SKM-1 treated with dmso at 0.1 percent for 144 hours (cell line): ENCODE data around the gene RNF113B.

ENCODE experiments used
- DNase-seq: peaks from one replicate; lab custom pipeline; 2025; ENCODE audit not compliant: unreplicated experiment; lab: John Stamatoyannopoulos, UW

The RNF113B gene

DNA sequence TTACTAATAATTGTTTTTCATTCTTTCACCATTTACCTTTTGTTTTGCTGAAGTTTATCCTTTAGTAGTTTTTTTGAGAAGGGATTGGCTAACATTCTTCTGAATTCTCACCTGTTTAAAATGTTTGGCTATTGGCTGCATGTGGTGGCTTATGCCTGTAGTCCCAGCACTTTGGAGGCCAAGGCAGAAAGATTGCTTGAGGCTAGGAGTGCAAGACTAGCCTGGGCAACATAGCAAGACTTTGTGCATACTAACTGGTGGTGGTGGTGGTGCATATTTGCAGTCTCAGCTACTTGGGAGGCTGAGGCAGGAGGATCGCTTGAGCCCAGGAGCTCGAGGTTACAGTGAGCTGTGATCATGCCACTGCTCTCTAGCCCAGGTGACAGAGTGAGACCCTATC, 27.5 kb upstream of the RNF113B start:
- DNase-seq: no peak

DNA sequence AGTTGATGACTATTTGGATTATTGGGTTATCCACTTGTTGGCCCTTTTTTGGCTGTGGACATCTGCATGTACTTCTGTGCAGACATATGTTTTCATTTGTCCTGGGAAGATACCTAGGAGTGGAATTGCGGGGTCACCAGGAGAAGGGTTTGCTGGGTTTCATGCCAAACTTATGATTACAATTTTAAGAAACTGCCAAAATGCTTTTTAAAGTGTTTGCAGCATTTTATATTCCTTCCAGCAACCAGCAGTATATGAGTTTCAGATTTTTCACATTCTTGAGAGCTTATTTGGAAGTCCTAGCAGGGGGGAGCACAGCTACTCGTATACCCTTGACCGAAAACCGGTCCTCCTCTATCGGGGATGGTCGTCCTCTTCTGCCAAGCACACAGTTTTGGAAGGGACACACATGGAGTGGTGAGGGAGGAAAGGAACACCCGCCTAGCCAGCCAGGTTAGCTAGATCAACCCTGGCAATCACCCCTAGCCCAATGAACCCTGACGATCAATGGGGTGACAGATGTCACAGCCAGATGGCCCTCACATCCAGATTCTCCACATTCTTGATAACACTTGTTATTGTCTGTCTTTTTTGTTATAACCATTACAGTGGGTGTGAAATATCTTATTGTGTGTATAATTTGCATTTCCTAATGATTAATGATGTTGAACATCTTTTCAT, 26.7 kb upstream of the RNF113B start:
- DNase-seq: no peak

DNA sequence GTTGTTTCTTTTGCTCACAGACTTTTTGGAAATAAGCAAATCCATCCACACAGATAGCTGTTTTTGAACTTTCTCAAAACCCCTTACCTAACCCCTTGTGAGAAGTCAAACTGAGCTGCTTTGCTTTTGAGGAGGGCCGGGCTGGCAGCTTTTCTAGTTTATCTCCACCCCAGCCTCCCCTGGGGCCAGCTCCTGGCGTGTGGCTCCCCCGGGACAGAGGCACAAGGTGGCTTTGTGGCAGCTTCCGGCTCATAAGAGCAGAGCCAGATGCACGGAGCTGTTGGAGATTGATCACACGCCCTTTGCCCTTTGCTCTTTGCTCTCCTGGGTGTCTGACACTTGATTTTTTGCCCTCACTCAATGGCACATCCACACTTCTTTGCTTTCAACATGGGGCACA, 24.9 kb upstream of the RNF113B start:
- DNase-seq: no peak

DNA sequence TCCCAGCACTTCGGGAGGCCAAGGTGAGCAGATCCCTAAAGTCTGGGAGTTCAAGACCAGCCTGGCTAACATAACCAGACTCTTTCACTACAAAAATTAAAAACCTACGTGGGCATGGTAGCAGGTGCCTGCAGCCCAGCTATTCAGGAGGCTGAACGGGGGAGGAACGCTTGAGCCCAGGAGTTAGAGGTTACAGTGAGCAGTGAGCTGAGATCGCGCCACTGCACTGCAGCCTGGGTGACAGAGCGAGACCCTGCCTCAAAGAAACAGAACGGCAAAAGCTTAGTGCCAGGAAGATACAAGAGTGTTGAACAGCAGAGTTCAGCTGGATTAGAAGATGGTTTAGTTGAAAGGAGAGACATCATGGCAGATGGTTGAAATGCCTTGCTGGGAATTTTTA, 24.1 kb upstream of the RNF113B start:
- DNase-seq: no peak

DNA sequence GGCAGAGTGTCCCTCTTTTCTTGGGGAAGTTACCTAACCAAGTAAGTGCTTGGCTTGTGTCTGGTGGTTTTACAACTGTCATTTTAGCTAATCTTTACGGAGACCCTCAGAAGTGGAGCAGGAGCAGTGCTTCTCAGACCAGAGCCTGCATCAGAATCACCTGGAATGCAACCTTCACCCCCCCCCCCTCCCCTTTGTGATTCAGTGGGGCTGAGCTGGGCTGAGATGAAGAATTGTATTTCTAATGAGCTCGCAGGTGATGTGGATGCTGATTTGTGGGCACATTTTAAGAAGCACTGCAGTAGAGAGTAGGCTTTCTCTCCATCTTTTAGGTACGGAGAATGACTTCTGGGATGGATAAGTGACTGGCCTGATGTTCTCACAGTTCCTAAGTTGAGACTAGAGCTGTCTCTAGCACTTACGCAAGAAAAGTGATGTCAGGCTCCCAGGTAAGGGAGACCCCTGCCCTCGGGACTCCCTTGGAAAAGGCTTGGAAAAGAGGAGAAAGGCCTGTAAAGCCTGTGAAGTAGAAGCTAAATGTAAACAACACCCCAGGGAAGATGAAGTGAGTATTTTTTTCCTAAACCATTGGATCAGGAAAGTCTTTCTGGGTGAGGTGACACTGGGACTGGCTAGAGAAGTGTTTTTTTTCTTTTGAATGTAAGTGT, 23.3 kb upstream of the RNF113B start:
- no peak for DNase-seq

DNA sequence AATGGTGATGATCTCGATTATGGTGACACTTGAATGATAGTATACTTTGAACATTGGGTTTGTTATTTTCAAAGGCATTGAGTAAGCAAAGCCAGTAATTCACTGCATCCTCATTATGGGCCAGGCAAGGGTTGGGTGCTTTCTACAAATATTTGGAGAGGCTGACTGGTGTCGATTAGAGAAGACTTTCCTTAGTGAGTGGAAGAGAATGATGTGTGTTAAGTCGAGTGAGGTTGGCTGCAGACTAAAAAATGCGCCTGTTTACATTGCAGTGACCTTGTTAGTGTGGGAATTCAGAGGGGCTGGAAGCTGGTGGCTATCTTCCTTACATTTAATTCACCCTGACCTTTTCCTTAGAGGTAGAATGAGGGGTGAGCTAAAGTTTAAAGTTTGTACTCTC, 22.4 kb upstream of the RNF113B start:
- no peak for DNase-seq

DNA sequence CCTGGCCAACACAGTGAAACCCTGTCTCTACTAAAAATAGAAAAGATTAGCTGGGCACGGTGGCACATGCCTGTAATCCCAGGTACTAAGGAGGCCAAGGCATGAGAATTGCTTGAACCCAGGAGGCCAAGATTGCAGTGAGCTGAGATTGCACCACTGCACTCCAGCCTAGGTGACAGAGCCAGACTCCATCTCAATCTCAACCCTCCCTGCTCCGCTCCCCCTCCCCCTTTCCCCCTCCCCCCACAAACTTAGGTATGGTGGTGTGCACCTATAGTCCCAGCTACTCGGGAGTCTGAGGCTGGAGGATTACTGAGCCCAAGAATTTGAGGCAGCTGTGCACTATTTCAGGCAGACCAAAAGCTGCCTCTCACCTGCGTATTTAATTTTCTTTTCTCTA, 21.6 kb upstream of the RNF113B start:
- no peak for DNase-seq

DNA sequence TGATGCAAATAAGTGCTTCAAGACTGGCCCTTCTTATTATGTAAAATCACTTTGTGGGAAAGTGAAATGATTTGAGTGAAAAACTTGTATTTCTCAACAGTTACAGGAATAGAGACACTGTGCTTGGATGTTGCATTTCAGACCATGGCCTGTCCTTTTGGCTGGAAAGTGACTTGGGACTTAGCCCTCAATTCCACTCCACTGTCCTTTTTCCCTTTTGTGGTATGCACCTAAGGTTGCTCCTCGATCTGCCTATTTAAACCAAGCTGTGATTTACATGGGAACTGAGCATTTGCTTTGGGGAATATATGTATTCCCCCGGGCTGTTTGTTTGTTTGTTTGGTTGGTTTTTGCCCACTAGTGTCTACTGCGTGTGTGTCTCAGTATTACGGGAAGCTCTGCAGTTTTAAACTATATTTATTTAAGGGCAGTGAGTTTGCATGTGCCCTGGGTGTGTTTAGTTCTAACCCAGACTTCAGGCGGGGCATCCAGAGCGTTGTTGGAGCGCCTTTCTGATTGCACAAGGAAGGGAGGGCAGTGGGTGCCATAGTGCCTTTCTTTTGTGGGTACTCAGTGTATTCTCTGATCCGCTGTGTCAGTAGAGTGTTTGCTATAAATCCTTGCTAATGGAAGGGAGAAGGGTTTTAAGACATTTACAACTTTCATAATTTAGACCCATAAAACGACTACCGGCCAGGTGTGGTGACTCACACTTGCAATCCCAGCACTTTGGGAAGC, 18.2 kb upstream of the RNF113B start:
- DNase-seq: no peak

DNA sequence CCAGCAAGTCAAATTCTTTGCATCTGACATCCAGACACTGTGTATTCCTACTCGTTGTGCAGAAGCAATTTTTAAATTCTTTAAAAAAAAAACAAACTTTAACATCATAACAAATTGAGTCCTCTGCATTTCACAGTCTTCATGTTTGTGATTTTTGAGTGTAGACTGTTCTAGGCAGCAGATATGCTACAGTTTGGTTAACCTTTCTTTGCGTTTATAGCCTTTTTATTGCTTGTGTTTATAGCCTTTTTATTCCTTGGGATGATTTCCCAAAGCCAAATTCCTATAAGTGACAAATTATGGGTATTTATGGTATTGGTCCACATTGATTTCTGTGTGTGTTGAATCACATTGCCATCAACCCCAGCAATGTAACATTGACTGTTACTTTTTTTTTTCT, 14.9 kb upstream of the RNF113B start:
- DNase-seq: no peak

DNA sequence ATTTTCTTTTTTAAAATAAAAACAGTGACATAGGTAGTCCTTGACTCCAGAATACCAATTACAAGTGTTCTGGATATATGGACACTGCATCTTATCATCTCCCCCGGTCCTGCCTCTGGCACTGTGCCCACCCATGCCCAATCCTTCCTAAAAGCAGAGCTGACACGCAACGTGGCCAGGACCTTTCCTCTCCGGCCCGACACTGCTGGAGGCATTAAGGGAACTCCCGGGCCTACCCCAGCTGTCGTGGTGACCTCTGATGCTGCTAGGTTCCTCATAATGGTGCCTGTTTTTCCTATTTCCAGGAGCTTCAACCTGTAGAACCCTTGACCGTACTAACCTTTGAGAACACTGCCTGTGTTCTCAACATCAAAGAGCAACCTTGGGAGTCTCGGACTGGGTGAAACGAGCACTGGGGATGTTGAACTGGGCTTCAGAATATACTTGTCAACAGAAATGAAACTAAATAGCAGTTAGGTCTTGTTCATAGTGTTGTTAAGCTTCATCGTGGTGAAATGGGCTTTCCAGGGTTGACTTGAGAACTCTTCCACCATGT, 13.9 kb upstream of the RNF113B start:
- no peak for DNase-seq

DNA sequence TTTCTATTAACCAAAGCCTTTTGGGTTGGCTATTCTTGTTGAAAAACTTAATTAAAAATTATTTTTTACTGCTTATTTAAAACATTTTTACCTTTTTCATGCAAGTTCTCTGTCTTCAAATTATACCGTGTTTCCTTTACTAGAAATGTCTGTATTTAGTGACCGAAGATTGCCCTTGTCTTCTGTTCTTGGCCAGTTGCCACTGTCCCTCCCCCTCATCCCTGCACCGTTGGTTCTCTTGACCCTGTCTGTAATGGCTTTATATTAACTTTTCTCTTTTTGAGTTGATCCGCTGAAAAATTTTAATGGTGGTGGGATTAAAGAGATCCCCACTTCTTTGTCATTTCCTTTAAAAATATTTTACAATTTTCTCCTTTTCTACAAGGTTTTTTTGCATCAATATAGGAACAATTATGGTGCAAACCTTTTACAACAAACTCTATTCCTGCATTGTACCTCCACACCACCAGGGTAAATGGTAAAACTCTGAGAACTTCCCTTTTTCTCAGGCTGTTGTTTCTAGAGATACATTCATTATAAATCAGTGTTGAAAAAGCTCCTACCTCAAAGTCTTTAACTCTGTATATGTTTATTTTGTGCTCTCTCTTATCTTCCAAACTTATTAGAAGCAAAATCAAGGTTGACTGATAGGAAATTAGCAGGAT, 12.9 kb upstream of the RNF113B start:
- DNase-seq: no peak

DNA sequence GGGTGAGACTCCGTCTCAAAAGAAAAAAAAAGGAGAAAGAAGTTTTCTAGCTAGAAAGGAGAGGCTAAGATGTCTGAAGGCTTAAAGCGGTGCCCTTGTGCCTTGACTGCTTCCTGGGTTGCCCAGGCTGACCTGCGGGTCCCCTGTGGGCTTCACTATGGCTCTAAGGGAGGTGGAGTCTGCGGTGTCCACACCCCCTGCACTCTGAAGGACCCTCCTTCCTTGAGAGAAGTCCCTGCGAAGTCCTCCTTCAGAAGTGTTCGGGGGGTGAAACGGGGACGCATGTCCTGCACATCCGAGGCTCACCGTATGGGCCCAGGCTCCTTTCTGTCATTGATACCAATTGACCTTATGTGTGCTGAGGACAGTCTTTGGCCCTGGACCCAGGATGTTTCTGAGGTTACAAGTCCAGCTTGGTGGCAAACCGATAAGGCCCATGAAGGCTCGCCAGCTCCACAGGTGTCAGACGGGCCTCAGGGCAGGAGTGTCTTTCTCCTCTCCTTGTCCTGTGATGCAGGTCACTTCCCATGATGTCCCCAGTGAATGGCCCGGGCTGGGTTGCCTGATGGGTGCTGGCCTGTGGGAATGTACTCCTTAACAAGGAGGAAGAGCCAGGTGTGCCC, 11.6 kb upstream of the RNF113B start:
- DNase-seq: no peak

DNA sequence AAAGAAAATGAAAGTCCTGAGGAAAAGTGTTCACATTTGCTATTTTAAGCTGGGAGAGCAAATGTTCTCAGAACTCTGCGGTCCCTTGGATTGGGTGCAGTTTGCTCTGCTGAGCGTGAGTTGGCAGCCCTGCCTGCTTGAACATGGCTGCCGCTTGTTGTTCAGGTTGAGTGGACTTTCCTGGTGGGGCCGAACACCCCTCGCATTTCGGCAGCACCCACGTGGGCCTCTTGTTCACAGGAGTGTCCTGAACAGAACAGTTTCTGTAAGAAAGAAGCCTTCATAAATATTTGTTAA, 10.8 kb upstream of the RNF113B start:
- DNase-seq: no peak

DNA sequence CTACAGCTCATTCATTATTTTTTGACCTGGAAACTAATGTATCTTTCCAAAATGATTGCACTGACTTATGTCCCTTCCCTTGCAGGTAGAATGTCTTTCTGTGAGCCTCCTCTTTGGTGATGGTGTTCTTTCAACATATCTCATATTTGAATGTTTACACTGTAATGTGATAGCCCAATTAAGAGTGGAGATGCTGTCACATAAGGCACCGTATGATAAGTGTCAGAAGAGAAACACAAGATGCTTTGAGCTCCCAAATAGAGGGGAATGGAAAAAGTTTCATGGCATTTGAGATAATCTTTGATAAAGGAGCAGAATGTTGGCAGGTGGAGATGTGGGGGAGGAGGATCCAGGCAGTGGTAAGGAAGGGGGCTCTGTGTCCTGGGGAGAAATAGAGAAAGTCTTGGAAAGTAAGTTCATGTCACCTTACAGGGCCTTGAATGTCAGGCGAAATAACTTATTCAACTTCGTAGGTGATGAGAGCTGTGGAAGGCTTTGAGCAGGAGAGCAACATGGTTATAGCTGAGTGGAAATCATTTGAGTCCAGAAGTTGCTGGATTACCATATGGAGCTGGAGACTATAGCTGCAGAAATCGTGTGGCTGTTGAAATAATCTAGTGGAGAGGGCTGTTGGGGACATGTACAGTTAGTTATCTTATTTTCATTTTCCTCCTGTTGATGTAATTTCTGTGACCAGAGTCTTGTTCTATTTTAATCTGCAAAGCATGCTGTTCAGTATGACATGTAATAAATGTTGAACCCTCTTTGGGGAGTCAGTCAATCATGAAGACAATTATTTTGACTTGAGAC, 10.3 kb upstream of the RNF113B start:
- DNase-seq: no peak

DNA sequence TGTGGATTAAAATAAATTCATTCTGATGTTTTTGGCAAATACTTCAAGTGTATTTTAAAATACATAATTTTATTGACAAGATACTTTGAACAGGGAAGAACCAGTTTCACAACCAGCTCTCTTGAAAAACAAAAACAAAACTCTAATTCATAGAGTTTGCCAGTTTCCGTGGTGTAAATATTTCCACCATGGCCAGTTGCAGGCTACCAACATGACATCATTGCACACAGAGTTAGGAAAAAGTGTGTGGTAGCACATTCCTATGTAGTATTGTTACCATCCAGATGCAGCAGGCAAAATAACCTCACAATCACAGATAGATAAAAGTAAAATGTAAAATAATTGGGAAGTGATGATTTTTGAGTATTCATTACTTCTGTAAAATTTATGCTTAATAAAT, 7.7 kb upstream of the RNF113B start:
- no peak for DNase-seq

DNA sequence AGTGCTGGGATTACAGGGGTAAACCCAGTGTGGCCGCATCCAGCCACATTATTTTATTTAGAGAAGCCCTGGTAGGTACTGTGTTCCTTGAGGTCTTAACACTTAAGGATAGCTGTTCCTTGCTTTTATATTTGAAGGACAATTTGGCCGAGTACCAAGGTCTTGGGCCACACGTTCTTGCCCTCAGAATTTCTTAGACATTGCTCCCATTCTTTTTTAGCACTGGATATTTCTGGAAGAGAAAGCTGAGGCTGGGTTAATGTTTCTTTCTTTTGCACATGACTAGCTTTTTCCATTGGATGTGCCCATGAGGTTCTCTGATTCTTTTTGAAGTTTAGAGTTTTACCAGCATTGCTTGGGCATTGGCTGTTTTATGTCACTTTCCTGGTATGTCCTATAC, 5.5 kb upstream of the RNF113B start:
- no peak for DNase-seq

DNA sequence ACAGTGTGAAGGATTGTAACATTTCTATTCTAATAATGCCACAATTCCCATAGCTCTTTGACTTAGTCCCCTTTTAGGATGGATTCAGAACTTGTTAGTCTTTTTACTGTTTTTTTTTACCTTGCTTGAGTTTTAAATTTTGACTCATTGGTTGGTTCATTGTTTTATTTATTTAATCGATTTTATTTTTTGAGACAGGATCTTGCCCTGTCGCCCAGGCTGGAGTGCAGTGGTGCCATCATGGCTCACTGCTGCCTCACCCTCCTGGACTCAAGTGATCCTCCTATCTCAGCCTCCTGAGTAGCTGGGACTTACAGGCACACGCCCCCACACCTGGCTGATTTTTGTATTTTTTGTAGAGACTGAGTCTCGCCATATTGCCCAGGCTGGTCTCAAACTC, 5.1 kb upstream of the RNF113B start:
- no peak for DNase-seq

DNA sequence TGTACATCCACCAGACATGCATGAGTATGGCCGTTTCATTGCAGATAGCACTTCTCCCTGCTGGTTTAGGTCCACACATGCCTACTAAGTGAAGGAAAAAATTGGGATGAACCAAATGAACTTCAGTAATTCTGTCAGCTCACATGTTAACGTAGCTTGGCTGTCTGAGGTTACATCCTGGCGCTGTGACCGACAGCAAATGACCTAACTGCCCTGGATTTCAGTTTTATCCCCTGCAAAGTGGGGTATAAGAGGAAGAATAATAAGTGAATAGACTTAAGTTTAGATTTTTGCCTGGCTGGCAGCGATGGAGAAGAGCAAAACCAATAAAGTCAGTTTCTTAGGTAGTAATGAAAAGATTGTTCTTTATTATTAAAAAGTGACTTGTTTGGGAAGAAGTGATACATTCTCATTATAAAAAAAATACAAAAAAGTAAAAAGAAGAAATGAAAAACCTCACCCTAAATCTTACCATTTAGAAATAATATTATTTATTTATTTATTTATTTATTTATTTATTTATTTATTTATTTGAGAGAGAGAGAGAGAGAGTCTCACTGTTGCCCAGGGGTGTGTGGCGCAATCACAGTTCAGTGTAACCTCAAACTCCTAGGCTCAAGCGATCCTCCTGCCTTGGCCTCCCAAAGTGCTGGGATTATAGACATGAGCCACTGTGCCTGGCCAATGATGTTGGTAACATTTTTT, 4.2 kb upstream of the RNF113B start:
- DNase-seq: no peak

DNA sequence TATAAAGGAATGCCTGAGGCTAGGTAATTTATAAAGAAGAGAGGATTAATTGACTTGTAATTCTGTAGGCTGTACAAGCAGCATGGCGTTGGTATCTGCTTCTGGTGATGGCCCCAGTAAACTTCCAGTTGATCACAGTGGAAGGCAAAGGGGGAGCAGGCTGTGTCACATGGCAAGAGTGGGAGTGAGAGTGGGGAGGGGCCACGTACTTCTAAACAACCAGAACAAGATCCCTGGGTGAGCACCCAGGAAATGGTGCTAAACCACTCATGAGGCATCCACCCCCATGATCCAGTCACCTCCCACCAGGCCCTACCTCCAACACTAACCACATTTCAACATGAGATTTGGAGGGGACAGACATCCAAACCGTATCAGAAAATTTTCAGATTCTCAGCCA, 3.0 kb upstream of the RNF113B start:
- DNase-seq: no peak

DNA sequence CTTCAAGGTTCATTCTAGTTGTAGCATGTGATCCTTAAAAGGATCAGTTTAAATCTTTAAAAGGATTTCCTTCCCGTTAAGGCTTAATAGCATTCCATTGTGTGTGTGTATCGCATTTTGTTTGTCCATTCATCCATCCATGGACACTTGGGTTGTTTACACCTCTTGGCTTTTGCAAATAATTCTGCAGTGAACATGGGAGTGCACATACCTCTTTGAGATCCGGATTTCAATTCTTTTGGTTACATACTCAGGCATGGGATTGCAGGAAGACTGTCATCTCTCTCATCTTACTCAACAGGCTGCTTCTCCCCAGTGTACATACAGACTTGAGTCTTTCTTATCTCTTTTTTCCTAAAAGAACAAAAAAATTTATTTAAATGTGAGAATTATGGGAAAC, 1.2 kb downstream of the RNF113B start:
- no peak for DNase-seq
